WTC11 (cell line): Measurements from ENCODE around the gene GRIK2. TPM values are rescaled to one million over a fixed set of nuclear protein-coding genes. Genes with fewer than 3 reads are reported as not detected.

Experiments used
- ATAC-seq: fragments of 200-7000 bp; cut with Tn5 transposase; 2 replicates; pipeline ENCODE4 v1.10.0; 2021; ENCODE audit warnings: mild to moderate bottlenecking, moderate library complexity
- CTCF ChIA-PET: fragments of 300-600 bp; sonication (Branson Sonifier 250); formaldehyde crosslinking; loops from one replicate; lab custom pipeline; 2021; ENCODE audit warnings: antibody characterized with exemption; lab: Charles Lee
- POLR2A ChIA-PET: fragments of 350-600 bp; sonication (Branson Sonifier 250); formaldehyde crosslinking; loops from one replicate; lab custom pipeline; 2021; ENCODE audit warnings: antibody characterized with exemption; lab: Charles Lee
- DNase-seq: peaks from one replicate; pipeline ENCODE4 v3.0.0; 2021; ENCODE audit warnings: low spot score
- H3K27ac Mint-ChIP-seq: 2 replicates; pipeline ENCODE4 v1.8.0; 2021; ENCODE audit warnings: mixed read lengths
- H3K27me3 Mint-ChIP-seq: 2 replicates; pipeline ENCODE4 v1.8.0; 2021; ENCODE audit warnings: low read depth, mild to moderate bottlenecking, moderate library complexity, mixed read lengths
- H3K36me3 Mint-ChIP-seq: 2 replicates; pipeline ENCODE4 v1.8.0; 2021; ENCODE audit warnings: mixed read lengths
- H3K4me1 Mint-ChIP-seq: 2 replicates; pipeline ENCODE4 v1.8.0; 2022; ENCODE audit warnings: mixed read lengths
- H3K4me3 Mint-ChIP-seq: 2 replicates; pipeline ENCODE4 v1.8.0; 2021; ENCODE audit warnings: mild to moderate bottlenecking, moderate library complexity, mixed read lengths
- H3K9me3 Mint-ChIP-seq: 2 replicates; pipeline ENCODE4 v1.8.0; 2021; ENCODE audit warnings: mixed read lengths
- CREM ChIP-seq: sonication (generic); formaldehyde crosslinking; IDR thresholded peaks from 2 replicates; pipeline ENCODE4 v1.8.1; 2022; ENCODE audit warnings: mild to moderate bottlenecking, missing genetic modification reagents, moderate library complexity
- ELF4 ChIP-seq: sonication (generic); formaldehyde crosslinking; IDR thresholded peaks from 2 replicates; pipeline ENCODE4 v1.8.1; 2022; ENCODE audit warnings: low read depth, mild to moderate bottlenecking, moderate library complexity, missing genetic modification reagents
- IRF2 ChIP-seq: sonication (generic); formaldehyde crosslinking; IDR thresholded peaks from 2 replicates; pipeline ENCODE4 v1.8.0; 2022; ENCODE audit warnings: low read depth, missing genetic modification reagents, borderline replicate concordance
- PRRX2 ChIP-seq: fragments of 250-450 bp; sonication (Bioruptor Pico); IDR thresholded peaks from 2 replicates; pipeline ENCODE4 v1.8.0; 2021; ENCODE audit warnings: mild to moderate bottlenecking
- SMAD3 ChIP-seq: sonication (generic); formaldehyde crosslinking; IDR thresholded peaks from 2 replicates; pipeline ENCODE4 v1.8.0; 2022; ENCODE audit warnings: missing genetic modification reagents, mild to moderate bottlenecking, borderline replicate concordance
- SOX15 ChIP-seq: fragments of 250-450 bp; sonication (Bioruptor Pico); IDR thresholded peaks from 2 replicates; pipeline ENCODE4 v1.9.0; 2021; ENCODE audit warnings: mild to moderate bottlenecking
- TEAD1 ChIP-seq: sonication (generic); formaldehyde crosslinking; IDR thresholded peaks from 2 replicates; pipeline ENCODE4 v1.8.0; 2022; ENCODE audit warnings: mild to moderate bottlenecking, missing genetic modification reagents
- total RNA-seq: library from RNA; stranded (reverse); gene quantifications from 3 replicates; pipeline ENCODE4 v1.2.3, GENCODE V29; 2021
- TF ChIP-seq, protein P1 (sequence below): sonication (generic); formaldehyde crosslinking; IDR thresholded peaks from 2 replicates; pipeline ENCODE4 v1.8.0; 2022; ENCODE audit warnings: mild to moderate bottlenecking, missing genetic modification reagents
- TF ChIP-seq, protein P2 (sequence below): sonication (generic); formaldehyde crosslinking; IDR thresholded peaks from 2 replicates; pipeline ENCODE4 v1.8.1; 2023; ENCODE audit warnings: mild to moderate bottlenecking, missing genetic modification reagents
- TF ChIP-seq, protein P3 (sequence below): fragments of 250-450 bp; sonication (Bioruptor Pico); IDR thresholded peaks from 2 replicates; pipeline ENCODE4 v1.9.0; 2021; ENCODE audit warnings: moderate library complexity, mild to moderate bottlenecking, inconsistent platforms, borderline replicate concordance
- TF ChIP-seq, protein P4 (sequence below): sonication (generic); formaldehyde crosslinking; IDR thresholded peaks from 2 replicates; pipeline ENCODE4 v1.8.1; 2023; ENCODE audit warnings: mild to moderate bottlenecking, moderate library complexity, missing genetic modification reagents
- TF ChIP-seq, protein P5 (sequence below): sonication (generic); formaldehyde crosslinking; IDR thresholded peaks from 2 replicates; pipeline ENCODE4 v1.8.0; 2022; ENCODE audit warnings: mild to moderate bottlenecking, missing genetic modification reagents
- TF ChIP-seq, protein P6 (sequence below): sonication (generic); formaldehyde crosslinking; IDR thresholded peaks from 2 replicates; pipeline ENCODE4 v1.8.1; 2022; ENCODE audit warnings: mild to moderate bottlenecking, moderate library complexity, missing genetic modification reagents
- TF ChIP-seq, protein P7 (sequence below): sonication (generic); formaldehyde crosslinking; IDR thresholded peaks from 2 replicates; pipeline ENCODE4 v1.8.1; 2022; ENCODE audit warnings: low read depth, missing genetic modification reagents, borderline replicate concordance
- TF ChIP-seq, protein P8 (sequence below): fragments of 250-450 bp; sonication (Bioruptor Pico); IDR thresholded peaks from 2 replicates; pipeline ENCODE4 v1.9.0; 2021; ENCODE audit warnings: mild to moderate bottlenecking, borderline replicate concordance
- TF ChIP-seq, protein P9 (sequence below): sonication (generic); formaldehyde crosslinking; IDR thresholded peaks from 2 replicates; pipeline ENCODE4 v1.8.1; 2023; ENCODE audit warnings: mild to moderate bottlenecking, missing genetic modification reagents, moderate library complexity
- TF ChIP-seq, protein P10 (sequence below): sonication (generic); formaldehyde crosslinking; conservative IDR thresholded peaks from 2 replicates; pipeline ENCODE4 v1.8.1; 2022; ENCODE audit warnings: mild to moderate bottlenecking, missing genetic modification reagents

The GRIK2 gene
- total RNA-seq, 1 experiment from 2014 or later, result 2.7 TPM

DNA sequence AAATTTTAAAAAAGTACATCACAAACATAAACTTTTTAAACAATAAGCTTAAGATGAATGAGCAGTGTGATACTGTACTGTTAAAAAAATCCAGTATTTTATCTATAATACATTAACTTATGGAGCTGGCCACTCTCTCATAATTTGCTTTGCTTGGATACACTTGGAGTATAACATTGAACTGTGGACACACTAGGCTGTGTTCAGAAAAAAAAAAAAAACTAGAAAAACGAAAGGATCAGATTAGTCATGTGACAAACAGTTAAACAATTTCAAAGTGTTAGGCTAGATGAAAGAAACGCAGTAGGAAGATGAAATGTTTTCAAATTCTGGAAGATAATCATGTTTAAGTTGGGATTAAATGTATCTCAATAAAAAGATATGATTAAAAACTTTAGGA lies 220.0 kb downstream of the GRIK2 start:
- ATAC-seq (no peak), DNase-seq (no peak)
- POLR2A ChIA-PET, result no interaction called here
- CTCF ChIA-PET, result interaction anchor here (0.7 kb wide), 1 partner anchor 220 kb away, joined by 3 read pairs; no protein-coding TSS in a partner anchor
- Mint-ChIP-seq H3K4me1 (peaks cover 50% of the 10 kb centered on the region), H3K4me3 (no peak overlapping the region), H3K27me3 (no peaks in the 10 kb centered on the region), H3K36me3 (no peaks in the 10 kb centered on the region), H3K9me3 (no peaks in the 10 kb centered on the region), H3K27ac (peak overlapping the region; percentile 69)
- TF ChIP-seq, protein P1, sequence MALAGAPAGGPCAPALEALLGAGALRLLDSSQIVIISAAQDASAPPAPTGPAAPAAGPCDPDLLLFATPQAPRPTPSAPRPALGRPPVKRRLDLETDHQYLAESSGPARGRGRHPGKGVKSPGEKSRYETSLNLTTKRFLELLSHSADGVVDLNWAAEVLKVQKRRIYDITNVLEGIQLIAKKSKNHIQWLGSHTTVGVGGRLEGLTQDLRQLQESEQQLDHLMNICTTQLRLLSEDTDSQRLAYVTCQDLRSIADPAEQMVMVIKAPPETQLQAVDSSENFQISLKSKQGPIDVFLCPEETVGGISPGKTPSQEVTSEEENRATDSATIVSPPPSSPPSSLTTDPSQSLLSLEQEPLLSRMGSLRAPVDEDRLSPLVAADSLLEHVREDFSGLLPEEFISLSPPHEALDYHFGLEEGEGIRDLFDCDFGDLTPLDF, result no peak
- TF ChIP-seq ELF4 (no peak), CREM (CRISPR knock-in tag) (no peak), SOX15 (no peak), IRF2 (CRISPR knock-in tag) (no peak), PRRX2 (CRISPR knock-in tag) (no peak), SMAD3 (CRISPR knock-in tag) (no peak), TEAD1 (CRISPR knock-in tag) (no peak)
- TF ChIP-seq, protein P2, sequence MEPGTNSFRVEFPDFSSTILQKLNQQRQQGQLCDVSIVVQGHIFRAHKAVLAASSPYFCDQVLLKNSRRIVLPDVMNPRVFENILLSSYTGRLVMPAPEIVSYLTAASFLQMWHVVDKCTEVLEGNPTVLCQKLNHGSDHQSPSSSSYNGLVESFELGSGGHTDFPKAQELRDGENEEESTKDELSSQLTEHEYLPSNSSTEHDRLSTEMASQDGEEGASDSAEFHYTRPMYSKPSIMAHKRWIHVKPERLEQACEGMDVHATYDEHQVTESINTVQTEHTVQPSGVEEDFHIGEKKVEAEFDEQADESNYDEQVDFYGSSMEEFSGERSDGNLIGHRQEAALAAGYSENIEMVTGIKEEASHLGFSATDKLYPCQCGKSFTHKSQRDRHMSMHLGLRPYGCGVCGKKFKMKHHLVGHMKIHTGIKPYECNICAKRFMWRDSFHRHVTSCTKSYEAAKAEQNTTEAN (CRISPR knock-in tag), result no peak
- TF ChIP-seq, protein P3, sequence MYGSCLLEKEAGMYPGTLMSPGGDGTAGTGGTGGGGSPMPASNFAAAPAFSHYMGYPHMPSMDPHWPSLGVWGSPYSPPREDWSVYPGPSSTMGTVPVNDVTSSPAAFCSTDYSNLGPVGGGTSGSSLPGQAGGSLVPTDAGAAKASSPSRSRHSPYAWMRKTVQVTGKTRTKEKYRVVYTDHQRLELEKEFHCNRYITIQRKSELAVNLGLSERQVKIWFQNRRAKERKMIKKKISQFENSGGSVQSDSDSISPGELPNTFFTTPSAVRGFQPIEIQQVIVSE (CRISPR knock-in tag), result no peak
- TF ChIP-seq, protein P4, sequence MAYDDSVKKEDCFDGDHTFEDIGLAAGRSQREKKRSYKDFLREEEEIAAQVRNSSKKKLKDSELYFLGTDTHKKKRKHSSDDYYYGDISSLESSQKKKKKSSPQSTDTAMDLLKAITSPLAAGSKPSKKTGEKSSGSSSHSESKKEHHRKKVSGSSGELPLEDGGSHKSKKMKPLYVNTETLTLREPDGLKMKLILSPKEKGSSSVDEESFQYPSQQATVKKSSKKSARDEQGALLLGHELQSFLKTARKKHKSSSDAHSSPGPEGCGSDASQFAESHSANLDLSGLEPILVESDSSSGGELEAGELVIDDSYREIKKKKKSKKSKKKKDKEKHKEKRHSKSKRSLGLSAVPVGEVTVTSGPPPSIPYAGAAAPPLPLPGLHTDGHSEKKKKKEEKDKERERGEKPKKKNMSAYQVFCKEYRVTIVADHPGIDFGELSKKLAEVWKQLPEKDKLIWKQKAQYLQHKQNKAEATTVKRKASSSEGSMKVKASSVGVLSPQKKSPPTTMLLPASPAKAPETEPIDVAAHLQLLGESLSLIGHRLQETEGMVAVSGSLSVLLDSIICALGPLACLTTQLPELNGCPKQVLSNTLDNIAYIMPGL (CRISPR knock-in tag), result no peak
- TF ChIP-seq, protein P5, sequence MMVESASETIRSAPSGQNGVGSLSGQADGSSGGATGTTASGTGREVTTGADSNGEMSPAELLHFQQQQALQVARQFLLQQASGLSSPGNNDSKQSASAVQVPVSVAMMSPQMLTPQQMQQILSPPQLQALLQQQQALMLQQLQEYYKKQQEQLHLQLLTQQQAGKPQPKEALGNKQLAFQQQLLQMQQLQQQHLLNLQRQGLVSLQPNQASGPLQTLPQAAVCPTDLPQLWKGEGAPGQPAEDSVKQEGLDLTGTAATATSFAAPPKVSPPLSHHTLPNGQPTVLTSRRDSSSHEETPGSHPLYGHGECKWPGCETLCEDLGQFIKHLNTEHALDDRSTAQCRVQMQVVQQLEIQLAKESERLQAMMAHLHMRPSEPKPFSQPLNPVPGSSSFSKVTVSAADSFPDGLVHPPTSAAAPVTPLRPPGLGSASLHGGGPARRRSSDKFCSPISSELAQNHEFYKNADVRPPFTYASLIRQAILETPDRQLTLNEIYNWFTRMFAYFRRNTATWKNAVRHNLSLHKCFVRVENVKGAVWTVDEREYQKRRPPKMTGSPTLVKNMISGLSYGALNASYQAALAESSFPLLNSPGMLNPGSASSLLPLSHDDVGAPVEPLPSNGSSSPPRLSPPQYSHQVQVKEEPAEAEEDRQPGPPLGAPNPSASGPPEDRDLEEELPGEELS, result no peak
- TF ChIP-seq, protein P6, sequence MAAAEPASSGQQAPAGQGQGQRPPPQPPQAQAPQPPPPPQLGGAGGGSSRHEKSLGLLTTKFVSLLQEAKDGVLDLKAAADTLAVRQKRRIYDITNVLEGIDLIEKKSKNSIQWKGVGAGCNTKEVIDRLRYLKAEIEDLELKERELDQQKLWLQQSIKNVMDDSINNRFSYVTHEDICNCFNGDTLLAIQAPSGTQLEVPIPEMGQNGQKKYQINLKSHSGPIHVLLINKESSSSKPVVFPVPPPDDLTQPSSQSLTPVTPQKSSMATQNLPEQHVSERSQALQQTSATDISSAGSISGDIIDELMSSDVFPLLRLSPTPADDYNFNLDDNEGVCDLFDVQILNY (CRISPR knock-in tag), result no peak
- TF ChIP-seq, protein P7, sequence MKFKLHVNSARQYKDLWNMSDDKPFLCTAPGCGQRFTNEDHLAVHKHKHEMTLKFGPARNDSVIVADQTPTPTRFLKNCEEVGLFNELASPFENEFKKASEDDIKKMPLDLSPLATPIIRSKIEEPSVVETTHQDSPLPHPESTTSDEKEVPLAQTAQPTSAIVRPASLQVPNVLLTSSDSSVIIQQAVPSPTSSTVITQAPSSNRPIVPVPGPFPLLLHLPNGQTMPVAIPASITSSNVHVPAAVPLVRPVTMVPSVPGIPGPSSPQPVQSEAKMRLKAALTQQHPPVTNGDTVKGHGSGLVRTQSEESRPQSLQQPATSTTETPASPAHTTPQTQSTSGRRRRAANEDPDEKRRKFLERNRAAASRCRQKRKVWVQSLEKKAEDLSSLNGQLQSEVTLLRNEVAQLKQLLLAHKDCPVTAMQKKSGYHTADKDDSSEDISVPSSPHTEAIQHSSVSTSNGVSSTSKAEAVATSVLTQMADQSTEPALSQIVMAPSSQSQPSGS (CRISPR knock-in tag), result no peak
- TF ChIP-seq, protein P8, sequence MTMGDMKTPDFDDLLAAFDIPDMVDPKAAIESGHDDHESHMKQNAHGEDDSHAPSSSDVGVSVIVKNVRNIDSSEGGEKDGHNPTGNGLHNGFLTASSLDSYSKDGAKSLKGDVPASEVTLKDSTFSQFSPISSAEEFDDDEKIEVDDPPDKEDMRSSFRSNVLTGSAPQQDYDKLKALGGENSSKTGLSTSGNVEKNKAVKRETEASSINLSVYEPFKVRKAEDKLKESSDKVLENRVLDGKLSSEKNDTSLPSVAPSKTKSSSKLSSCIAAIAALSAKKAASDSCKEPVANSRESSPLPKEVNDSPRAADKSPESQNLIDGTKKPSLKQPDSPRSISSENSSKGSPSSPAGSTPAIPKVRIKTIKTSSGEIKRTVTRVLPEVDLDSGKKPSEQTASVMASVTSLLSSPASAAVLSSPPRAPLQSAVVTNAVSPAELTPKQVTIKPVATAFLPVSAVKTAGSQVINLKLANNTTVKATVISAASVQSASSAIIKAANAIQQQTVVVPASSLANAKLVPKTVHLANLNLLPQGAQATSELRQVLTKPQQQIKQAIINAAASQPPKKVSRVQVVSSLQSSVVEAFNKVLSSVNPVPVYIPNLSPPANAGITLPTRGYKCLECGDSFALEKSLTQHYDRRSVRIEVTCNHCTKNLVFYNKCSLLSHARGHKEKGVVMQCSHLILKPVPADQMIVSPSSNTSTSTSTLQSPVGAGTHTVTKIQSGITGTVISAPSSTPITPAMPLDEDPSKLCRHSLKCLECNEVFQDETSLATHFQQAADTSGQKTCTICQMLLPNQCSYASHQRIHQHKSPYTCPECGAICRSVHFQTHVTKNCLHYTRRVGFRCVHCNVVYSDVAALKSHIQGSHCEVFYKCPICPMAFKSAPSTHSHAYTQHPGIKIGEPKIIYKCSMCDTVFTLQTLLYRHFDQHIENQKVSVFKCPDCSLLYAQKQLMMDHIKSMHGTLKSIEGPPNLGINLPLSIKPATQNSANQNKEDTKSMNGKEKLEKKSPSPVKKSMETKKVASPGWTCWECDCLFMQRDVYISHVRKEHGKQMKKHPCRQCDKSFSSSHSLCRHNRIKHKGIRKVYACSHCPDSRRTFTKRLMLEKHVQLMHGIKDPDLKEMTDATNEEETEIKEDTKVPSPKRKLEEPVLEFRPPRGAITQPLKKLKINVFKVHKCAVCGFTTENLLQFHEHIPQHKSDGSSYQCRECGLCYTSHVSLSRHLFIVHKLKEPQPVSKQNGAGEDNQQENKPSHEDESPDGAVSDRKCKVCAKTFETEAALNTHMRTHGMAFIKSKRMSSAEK (CRISPR knock-in tag), result no peak
- TF ChIP-seq, protein P9, sequence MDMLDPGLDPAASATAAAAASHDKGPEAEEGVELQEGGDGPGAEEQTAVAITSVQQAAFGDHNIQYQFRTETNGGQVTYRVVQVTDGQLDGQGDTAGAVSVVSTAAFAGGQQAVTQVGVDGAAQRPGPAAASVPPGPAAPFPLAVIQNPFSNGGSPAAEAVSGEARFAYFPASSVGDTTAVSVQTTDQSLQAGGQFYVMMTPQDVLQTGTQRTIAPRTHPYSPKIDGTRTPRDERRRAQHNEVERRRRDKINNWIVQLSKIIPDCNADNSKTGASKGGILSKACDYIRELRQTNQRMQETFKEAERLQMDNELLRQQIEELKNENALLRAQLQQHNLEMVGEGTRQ (CRISPR knock-in tag), result no peak
- TF ChIP-seq, protein P10, sequence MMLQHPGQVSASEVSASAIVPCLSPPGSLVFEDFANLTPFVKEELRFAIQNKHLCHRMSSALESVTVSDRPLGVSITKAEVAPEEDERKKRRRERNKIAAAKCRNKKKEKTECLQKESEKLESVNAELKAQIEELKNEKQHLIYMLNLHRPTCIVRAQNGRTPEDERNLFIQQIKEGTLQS (CRISPR knock-in tag), result no peak
